NCI-H1694 treated with DMSO at 0.1 percent for 48 hours (cell line): ENCODE data around the gene RHOD.
A peak's percentile ranks its signal among the peaks of the same experiment; 100 is the strongest.

ENCODE experiments used
- DNase-seq: peaks from one replicate; lab custom pipeline; 2025; lab: John Stamatoyannopoulos, UW

RHOD gene

GRCh38 chr11:67062526-67063373 is 6.1 kb downstream of the RHOD start:
- no peak for DNase-seq

GRCh38 chr11:67066333-67066709 is 9.7 kb downstream of the RHOD start:
- no peak for DNase-seq

GRCh38 chr11:67071420-67072284 is 15.0 kb downstream of the RHOD start:
- no peak for DNase-seq

DNA sequence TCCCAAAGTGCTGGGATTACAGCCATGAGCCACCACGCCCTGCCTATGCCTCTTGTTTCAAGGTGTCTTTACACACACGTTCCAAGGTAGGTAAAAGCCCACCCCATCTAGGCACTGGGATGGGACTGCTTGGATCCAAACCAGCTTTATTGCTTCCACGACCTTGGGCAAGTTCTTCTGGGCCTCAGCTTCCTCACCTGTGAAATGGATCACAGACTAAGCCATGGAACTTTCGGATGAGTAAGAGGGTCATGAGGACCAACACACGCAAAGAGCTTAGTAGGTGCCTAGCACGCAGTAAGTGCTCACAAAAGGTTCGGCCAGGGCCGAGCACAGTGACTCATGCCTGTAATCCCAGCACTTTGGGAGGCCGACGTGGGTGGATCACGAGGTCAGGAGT is 15.6 kb downstream of the RHOD start:
- DNase-seq = no peak

- no peak for DNase-seq
Observed at GRCh38 chr11:67073908-67074307, 17.3 kb downstream of the RHOD start.

DNA sequence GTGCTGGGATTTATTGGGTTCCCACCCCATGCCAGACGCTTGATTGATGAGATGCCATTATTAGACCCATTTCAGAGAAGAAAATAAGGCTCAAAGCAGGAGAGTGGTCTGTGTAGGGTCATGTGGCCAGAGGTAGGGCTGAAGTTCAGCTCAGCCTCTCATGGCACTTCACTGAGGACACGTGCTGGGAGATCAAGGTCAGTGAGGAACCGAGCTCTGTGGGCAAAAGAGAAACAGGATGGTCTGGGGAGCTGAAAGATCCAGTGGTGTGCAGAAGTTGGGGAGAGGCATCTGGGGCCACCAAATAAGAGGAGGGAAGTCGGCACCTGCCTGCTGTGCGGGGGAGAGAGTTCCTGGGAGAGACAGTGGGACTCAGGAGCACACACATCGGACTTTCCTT is 19.6 kb downstream of the RHOD start:
- DNase-seq = no peak

- DNase-seq = no peak
Observed at GRCh38 chr11:67079065-67079705, 22.5 kb downstream of the RHOD start.

- DNase-seq = no peak
Observed at GRCh38 chr11:67082071-67082791, 25.6 kb downstream of the RHOD start.

GRCh38 chr11:67083786-67084366 is 27.2 kb downstream of the RHOD start:
- no peak for DNase-seq

GRCh38 chr11:67085617-67086016 is 29.0 kb downstream of the RHOD start:
- DNase-seq = no peak

- no peak for DNase-seq
Observed at GRCh38 chr11:67090717-67091116, 34.1 kb downstream of the RHOD start.

DNA sequence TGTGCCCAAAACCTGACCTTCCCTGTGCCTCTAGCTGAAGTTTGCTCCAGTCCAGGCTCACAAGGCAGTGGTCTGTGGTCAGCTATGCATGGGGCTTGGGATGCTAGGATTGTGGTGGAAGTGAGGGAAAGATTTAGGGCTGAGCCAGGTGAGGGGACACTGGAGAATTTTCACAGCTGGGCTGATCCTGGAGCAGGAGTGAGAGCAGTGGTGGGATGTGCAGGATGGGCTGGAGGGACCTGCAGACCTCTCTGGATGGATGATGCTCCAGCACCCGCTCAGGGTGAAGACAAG is 38.5 kb downstream of the RHOD start:
- DNase-seq = no peak

GRCh38 chr11:67098799-67099429 is 42.3 kb downstream of the RHOD start:
- no peak for DNase-seq

- DNase-seq = no peak
Observed at GRCh38 chr11:67099831-67100324, 43.2 kb downstream of the RHOD start.

- DNase-seq = no peak
Observed at GRCh38 chr11:67102664-67103063, 46.0 kb downstream of the RHOD start.

GRCh38 chr11:67105964-67106363 is 49.3 kb downstream of the RHOD start:
- no peak for DNase-seq

GRCh38 chr11:67111261-67111660 is 54.6 kb downstream of the RHOD start:
- peak; percentile 41 for DNase-seq

DNA sequence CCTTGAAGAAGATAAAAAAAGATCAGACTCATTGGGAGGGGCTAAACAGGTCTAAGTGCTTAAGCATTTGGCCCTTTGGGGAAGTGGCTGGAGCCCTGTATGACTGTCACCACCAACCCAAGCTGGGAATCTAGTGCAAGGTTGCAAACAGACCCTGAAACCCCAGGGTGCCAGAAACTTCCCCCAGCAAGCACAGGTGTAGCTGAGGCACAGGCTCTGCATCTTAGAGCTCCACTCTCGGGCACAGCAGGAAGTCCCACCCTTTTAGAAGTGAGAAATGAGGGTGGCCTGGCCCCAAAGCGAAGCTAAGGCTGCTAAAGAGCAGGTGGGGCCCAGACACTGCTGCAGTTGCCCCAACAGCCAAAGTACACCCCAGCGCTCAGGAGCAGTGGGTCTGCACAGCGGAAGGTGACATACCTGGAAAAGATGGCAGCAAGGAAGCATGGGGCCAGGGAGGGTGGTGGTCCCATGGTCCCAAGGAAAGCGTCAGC is 56.6 kb downstream of the RHOD start:
- DNase-seq = no peak

DNA sequence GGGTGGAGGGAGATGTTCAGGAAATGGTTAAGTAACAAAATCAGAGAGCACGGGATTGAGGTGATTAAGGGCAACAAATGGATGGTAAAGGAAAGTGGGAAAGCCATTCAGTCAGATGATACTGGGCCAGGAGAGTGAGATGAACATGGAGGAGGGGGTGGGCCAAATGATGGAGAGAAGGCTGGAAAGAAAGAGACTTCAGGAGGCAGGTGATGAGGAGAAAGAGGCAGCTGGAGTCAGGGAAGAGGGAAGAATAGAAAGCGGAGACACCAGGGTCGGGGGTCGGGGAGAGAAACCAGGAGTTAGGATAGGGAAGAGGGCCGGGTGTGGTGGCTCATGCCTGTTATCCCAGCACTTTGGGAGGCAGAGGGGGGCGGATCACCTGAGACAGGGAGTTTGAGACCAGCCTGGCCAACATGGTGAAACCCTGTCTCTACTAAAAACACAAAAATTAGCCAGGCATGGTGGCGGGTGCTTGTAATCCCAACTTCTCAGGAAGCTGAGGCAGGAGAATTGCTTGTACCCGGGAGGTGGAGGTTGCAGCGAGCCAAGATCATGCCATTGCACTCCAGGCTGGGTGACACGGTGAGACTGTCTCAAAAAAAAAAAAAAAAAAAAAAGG is 57.7 kb downstream of the RHOD start:
- no peak for DNase-seq

GRCh38 chr11:67116758-67117105 is 60.1 kb downstream of the RHOD start:
- no peak for DNase-seq

GRCh38 chr11:67117176-67117575 is 60.5 kb downstream of the RHOD start:
- DNase-seq = no peak
